HepG2 (cell line): ENCODE data around the gene FKBP8. TPM values are rescaled to one million over a fixed set of nuclear protein-coding genes. Genes with fewer than 3 reads are reported as not detected.
A peak's percentile ranks its signal among the peaks of the same experiment; 100 is the strongest.

Experiments used
- BRD4 ChIP-seq: sonication (generic); formaldehyde crosslinking; IDR thresholded peaks from 2 replicates; pipeline ENCODE4 v1.4.0; 2020; ENCODE audit warnings: missing genetic modification reagents
- CBFB ChIP-seq: sonication (generic); formaldehyde crosslinking; IDR thresholded peaks from 2 replicates; pipeline ENCODE4 v1.4.0; 2020; ENCODE audit warnings: missing genetic modification reagents
- CTCF ChIP-seq: sonication (generic); formaldehyde crosslinking; IDR thresholded peaks from 2 replicates; pipeline ENCODE4 v1.5.0; 2020; ENCODE audit warnings: mild to moderate bottlenecking, missing genetic modification reagents, moderate library complexity
- ETV5 ChIP-seq: IDR thresholded peaks from 2 replicates; pipeline ENCODE4 v1.6.1; 2018; ENCODE audit warnings: missing biosample characterization, missing genetic modification reagents, inconsistent platforms, borderline replicate concordance
- FUBP1 ChIP-seq: sonication (generic); formaldehyde crosslinking; IDR thresholded peaks from 2 replicates; pipeline ENCODE4 v1.5.1; 2020; ENCODE audit warnings: missing genetic modification reagents, mild to moderate bottlenecking, borderline replicate concordance
- MLLT10 ChIP-seq: sonication (generic); formaldehyde crosslinking; IDR thresholded peaks from 2 replicates; pipeline ENCODE4 v1.4.0; 2020; ENCODE audit warnings: missing genetic modification reagents
- MNT ChIP-seq: fragments of 450-650 bp; IDR thresholded peaks from 2 replicates; pipeline ENCODE4 v1.6.1; 2016
- MXI1 ChIP-seq: IDR thresholded peaks from 3 replicates; pipeline ENCODE4 v1.6.1; 2012; ENCODE audit warnings: low read depth, low read length, inconsistent platforms, borderline replicate concordance
- RAD21 ChIP-seq: fragments of 450-650 bp; formaldehyde crosslinking; IDR thresholded peaks from 2 replicates; pipeline ENCODE4 v1.5.0; 2020; ENCODE audit warnings: mild to moderate bottlenecking
- REPIN1 ChIP-seq: sonication (generic); formaldehyde crosslinking; IDR thresholded peaks from 2 replicates; pipeline ENCODE4 v1.8.0; 2022; ENCODE audit warnings: missing genetic modification reagents, low read depth, mild to moderate bottlenecking, borderline replicate concordance
- ZFP91 ChIP-seq: sonication (generic); formaldehyde crosslinking; IDR thresholded peaks from 2 replicates; pipeline ENCODE4 v1.9.0; 2022; ENCODE audit warnings: missing genetic modification reagents, mild to moderate bottlenecking, borderline replicate concordance
- ZNF263 ChIP-seq: sonication (generic); formaldehyde crosslinking; IDR thresholded peaks from 2 replicates; pipeline ENCODE4 v1.4.0; 2020; ENCODE audit warnings: missing genetic modification reagents
- ZNF292 ChIP-seq: sonication (generic); formaldehyde crosslinking; IDR thresholded peaks from 2 replicates; pipeline ENCODE4 v1.8.1; 2022; ENCODE audit warnings: mild to moderate bottlenecking, low read depth, missing genetic modification reagents, borderline replicate concordance
- ZNF414 ChIP-seq: sonication (generic); formaldehyde crosslinking; IDR thresholded peaks from 2 replicates; pipeline ENCODE4 v1.5.0; 2020; ENCODE audit warnings: missing genetic modification reagents
- ZNF687 ChIP-seq: sonication (generic); formaldehyde crosslinking; IDR thresholded peaks from 2 replicates; pipeline ENCODE4 v1.5.1; 2020; ENCODE audit warnings: mild to moderate bottlenecking, missing genetic modification reagents, moderate library complexity
- ZSCAN22 ChIP-seq: sonication (generic); formaldehyde crosslinking; IDR thresholded peaks from 2 replicates; pipeline ENCODE4 v1.4.0; 2020; ENCODE audit warnings: mild to moderate bottlenecking, missing genetic modification reagents
- polyA plus RNA-seq, 8 experiments: library from polyadenylated mRNA; depleted of rRNA in 3 of 8; stranded (reverse) in 7 of 8; unstranded in 1 of 8; fragments of >200 nt; fragmentation: Illumina TruSeq in 4 of 8; extraction: Trizol in 4 of 8; gene quantifications; 2 replicates each; pipeline versions ENCODE4 v1.2.1 to v1.2.3, GENCODE V29; 2011 to 2016; ENCODE audit warnings: low read depth in 4 of 8, missing spikeins in 1 of 8, mixed read lengths in 1 of 8; ENCODE audit not compliant: insufficient read depth in 1 of 8
- total RNA-seq, 5 experiments: library from RNA; depleted of rRNA; stranded (reverse); fragments of >200 nt; fragmentation: Illumina TruSeq; extraction: Trizol; gene quantifications; 2 replicates each; pipeline ENCODE4 v1.2.3, GENCODE V29; 2016; ENCODE audit warnings: low read depth in 1 of 5

FKBP8 gene
- total and polyA plus RNA-seq, 2 of the 13 experiments (the other 11 are each of a cell fraction or from before 2014, with no cell fraction given) = 81.7 to 93.9 TPM

- TF ChIP-seq BRD4 (CRISPR knock-in tag) (no peak), CBFB (CRISPR knock-in tag) (no peak), ZNF263 (CRISPR knock-in tag) (peak; percentile 29; the same call in 1 of the 2 replicates), ZFP91 (CRISPR knock-in tag) (0 out of 2 replicates have a peak, but pooled peaks have one; percentile 55), ZNF292 (CRISPR knock-in tag) (no peak), MNT (no peak), CTCF (CRISPR knock-in tag) (peak; percentile 74), ZNF687 (peak; percentile 60), ETV5 (CRISPR knock-in tag) (0 out of 2 replicates have a peak, but pooled peaks have one; percentile 9), FUBP1 (CRISPR knock-in tag) (no peak), ZNF414 (CRISPR knock-in tag) (no peak), REPIN1 (CRISPR knock-in tag) (0 out of 2 replicates have a peak, but pooled peaks have one; percentile 28), MLLT10 (CRISPR knock-in tag) (no peak), MXI1 (0 out of 3 replicates have a peak, but pooled peaks have one; percentile 32), RAD21 (CRISPR knock-in tag) (peak; percentile 83), ZSCAN22 (CRISPR knock-in tag) (no peak)
These were observed 54.3 kb downstream of the FKBP8 start (continued) for GRCh38 chr19:18488838-18489626.
